ENCODE data around the gene PPP1R14C. TPM values are rescaled to one million over a fixed set of nuclear protein-coding genes. Genes with fewer than 3 reads are reported as not detected.

Gene PPP1R14C
- polyA plus RNA-seq, 3 donors = 0.11 TPM; not detected in 2

DNA sequence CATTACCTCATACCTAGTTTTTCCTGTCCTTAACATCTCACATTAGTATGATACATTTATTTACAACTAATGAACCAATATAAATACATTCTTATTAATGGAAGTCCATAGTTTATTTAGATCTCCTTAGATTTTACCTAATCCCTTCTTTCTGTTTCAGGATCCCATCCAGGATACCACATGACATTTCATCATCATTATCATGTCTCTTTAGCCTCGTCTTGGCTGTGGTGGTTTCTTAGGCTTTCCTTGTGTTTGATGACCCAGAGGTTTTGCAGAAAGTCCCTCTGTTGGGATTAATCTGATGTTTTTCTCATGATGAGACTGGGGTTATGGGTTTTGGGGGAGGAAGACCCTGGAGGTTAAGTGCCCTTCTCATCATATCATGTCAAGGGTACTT lies 136.7 kb downstream of the PPP1R14C start:
- Histone ChIP-seq H3K4me1 (ENCODE audit: control insufficient read depth in 1 of 2, insufficient read depth in 2 of 2, low read length in 2 of 2) (no peaks in the 10 kb centered on the region), H3K79me2 (ENCODE audit: insufficient read depth, low read length) (no peaks in the 10 kb centered on the region), H3K4me2 (replicated peaks; ENCODE audit: extremely low read depth, low read length, poor library complexity, severe bottlenecking) (no peak overlapping the region), H3K27ac (ENCODE audit: low read depth in 1 of 2, low read length in 2 of 2) (no peak overlapping the region), H2AFZ (ENCODE audit: insufficient read depth, low read depth, low read length, poor library complexity, severe bottlenecking) (no peak overlapping the region), H3K36me3 (replicated peaks in 1 of 2; ENCODE audit: control insufficient read depth in 1 of 2, insufficient read depth in 2 of 2, low read length in 2 of 2) (no peaks in the 10 kb centered on the region), H4K20me1 (ENCODE audit: insufficient read depth, low read length) (no peaks in the 10 kb centered on the region), H3K9ac (ENCODE audit: insufficient read depth, low read length, poor library complexity, severe bottlenecking) (no peak overlapping the region), H3K27me3 (ENCODE audit: control insufficient read depth in 2 of 2, insufficient read depth in 2 of 2, low read length in 2 of 2) (peaks cover 0 to 4% of the 10 kb centered on the region in 2 donors), H3K4me3 (replicated peaks in 1 of 3; ENCODE audit: low read depth in 2 of 3, low read length in 3 of 3) (no peak overlapping the region), H3K9me3 (replicated peaks in 1 of 2; ENCODE audit: control insufficient read depth in 1 of 2, insufficient read depth in 1 of 2, low read length in 2 of 2) (no peaks in the 10 kb centered on the region)
- Mint-ChIP-seq H3K36me3 (no peaks in the 10 kb centered on the region), H3K27me3 (ENCODE audit: low read depth in 3 of 3) (peaks cover 8 to 23% (median 9%) of the 10 kb centered on the region in 3 donors), H3K4me3 (no peak overlapping the region), H3K27ac (no peak overlapping the region), H3K9me3 (peaks cover 0 to 8% (median 0%) of the 10 kb centered on the region in 7 donors), H3K4me1 (no peaks in the 10 kb centered on the region)
- no peak for DNase-seq
- TF ChIP-seq, protein P1, sequence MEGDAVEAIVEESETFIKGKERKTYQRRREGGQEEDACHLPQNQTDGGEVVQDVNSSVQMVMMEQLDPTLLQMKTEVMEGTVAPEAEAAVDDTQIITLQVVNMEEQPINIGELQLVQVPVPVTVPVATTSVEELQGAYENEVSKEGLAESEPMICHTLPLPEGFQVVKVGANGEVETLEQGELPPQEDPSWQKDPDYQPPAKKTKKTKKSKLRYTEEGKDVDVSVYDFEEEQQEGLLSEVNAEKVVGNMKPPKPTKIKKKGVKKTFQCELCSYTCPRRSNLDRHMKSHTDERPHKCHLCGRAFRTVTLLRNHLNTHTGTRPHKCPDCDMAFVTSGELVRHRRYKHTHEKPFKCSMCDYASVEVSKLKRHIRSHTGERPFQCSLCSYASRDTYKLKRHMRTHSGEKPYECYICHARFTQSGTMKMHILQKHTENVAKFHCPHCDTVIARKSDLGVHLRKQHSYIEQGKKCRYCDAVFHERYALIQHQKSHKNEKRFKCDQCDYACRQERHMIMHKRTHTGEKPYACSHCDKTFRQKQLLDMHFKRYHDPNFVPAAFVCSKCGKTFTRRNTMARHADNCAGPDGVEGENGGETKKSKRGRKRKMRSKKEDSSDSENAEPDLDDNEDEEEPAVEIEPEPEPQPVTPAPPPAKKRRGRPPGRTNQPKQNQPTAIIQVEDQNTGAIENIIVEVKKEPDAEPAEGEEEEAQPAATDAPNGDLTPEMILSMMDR (IDR thresholded peaks at IDR 0.05) = no peak
- intact Hi-C loops (cut with micrococcal nuclease) = no loop called here
- no CpG with 5 or more reads among the region's 1 CpG for whole genome bisulfite sequencing (ENCODE audit: insufficient coverage)

DNA sequence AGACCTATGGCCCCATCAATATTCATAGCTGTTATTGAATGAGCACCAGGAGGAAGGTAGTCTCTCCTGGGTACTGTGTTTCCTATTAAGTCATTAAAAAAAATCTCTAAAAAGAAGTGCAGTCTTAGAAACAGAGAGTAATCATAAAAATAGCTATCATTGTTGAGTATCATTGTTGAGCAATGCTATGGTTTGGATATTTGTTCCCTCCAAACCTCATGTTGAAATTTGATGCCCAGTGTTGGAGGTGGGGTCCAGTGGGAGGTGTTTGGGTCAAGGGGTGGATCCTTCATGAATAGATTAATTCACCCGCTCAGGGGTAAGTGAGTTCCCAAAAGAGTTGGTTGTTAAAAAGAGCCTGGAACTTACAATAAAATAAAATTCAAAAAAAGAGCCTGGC lies 137.9 kb downstream of the PPP1R14C start:
- H3K4me3 ChIP-seq (replicated peaks in 1 of 3; ENCODE audit: low read depth in 2 of 3, low read length in 3 of 3) = no peak overlapping the region
- no peak overlapping the region for H3K9ac ChIP-seq (ENCODE audit: insufficient read depth, low read length, poor library complexity, severe bottlenecking)
- H3K36me3 ChIP-seq (replicated peaks in 1 of 2; ENCODE audit: control insufficient read depth in 1 of 2, insufficient read depth in 2 of 2, low read length in 2 of 2) = no peaks in the 10 kb centered on the region
- Mint-ChIP-seq H3K36me3 (no peaks in the 10 kb centered on the region), H3K27me3 (ENCODE audit: low read depth in 3 of 3) (peaks cover 8 to 31% (median 11%) of the 10 kb centered on the region in 3 donors), H3K27ac (no peak overlapping the region), H3K9me3 (peaks cover 0 to 8% (median 0%) of the 10 kb centered on the region in 7 donors), H3K4me1 (no peaks in the 10 kb centered on the region), H3K4me3 (no peak overlapping the region)
- no peaks in the 10 kb centered on the region for H3K79me2 ChIP-seq (ENCODE audit: insufficient read depth, low read length)
- H3K4me2 ChIP-seq (replicated peaks; ENCODE audit: extremely low read depth, low read length, poor library complexity, severe bottlenecking) = no peak overlapping the region
- TF ChIP-seq, protein P1 (IDR thresholded peaks at IDR 0.05) = no peak
- intact Hi-C loops (cut with micrococcal nuclease) = no loop called here
- WGBS (ENCODE audit: insufficient coverage) = no CpG with 5 or more reads among the region's 1 CpG
- DNase-seq = no peak
- no peaks in the 10 kb centered on the region for H4K20me1 ChIP-seq (ENCODE audit: insufficient read depth, low read length)
- H3K4me1 ChIP-seq (ENCODE audit: control insufficient read depth in 1 of 2, insufficient read depth in 2 of 2, low read length in 2 of 2) = no peaks in the 10 kb centered on the region
- no peak overlapping the region for H2AFZ ChIP-seq (ENCODE audit: insufficient read depth, low read depth, low read length, poor library complexity, severe bottlenecking)
- H3K27me3 ChIP-seq (ENCODE audit: control insufficient read depth in 2 of 2, insufficient read depth in 2 of 2, low read length in 2 of 2) = peaks cover 0 to 4% of the 10 kb centered on the region in 2 donors
- no peaks in the 10 kb centered on the region for H3K9me3 ChIP-seq (replicated peaks in 1 of 2; ENCODE audit: control insufficient read depth in 1 of 2, insufficient read depth in 1 of 2, low read length in 2 of 2)
- no peak overlapping the region for H3K27ac ChIP-seq (ENCODE audit: low read depth in 1 of 2, low read length in 2 of 2)
